Lower leg skin (tissue), 3 donors: Measurements from ENCODE around the gene GALP.

Source experiments
- CTCF ChIP-seq, 3 donors: fragments of 450-650 bp; IDR thresholded peaks; one replicate each; pipeline ENCODE4 v1.5.1; 2016; ENCODE audit warnings: antibody characterized with exemption in 3 of 3, mild to moderate bottlenecking in 3 of 3, moderate library complexity in 2 of 3
- POLR2A ChIP-seq, 2 donors: fragments of 450-650 bp; IDR thresholded peaks; one replicate each; pipeline ENCODE4 v1.6.1; 2016 to 2017; ENCODE audit warnings: antibody characterized with exemption in 2 of 2, mild to moderate bottlenecking in 1 of 2, moderate library complexity in 1 of 2

- no peak for TF ChIP-seq CTCF (IDR thresholded peaks at IDR 0.05)
- no peak for TF ChIP-seq POLR2A (IDR thresholded peaks at IDR 0.05)
Measured at GRCh38 chr19:56136362-56136761, 39.4 kb upstream of the GALP start.
